ENCODE results near the gene ADARB2. TPM values are rescaled to one million over a fixed set of nuclear protein-coding genes. Genes with fewer than 3 reads are reported as not detected.

Gene ADARB2
- total and polyA plus RNA-seq, 2 experiments from 2014 or later: 2.0 to 5.0 TPM

- no peak for ATAC-seq
These were observed 526.7 kb downstream of the ADARB2 start for GRCh38 chr10:1210667-1211066.

GRCh38 chr10:1209355-1209979 lies 527.9 kb downstream of the ADARB2 start:
- Histone ChIP-seq H3F3A (replicated peaks; ENCODE audit: low read depth) (no peaks in the 10 kb centered on the region), H3K9me2 (ENCODE audit: insufficient read depth) (no peaks in the 10 kb centered on the region), H3K27me3 (ENCODE audit: insufficient read depth) (no peaks in the 10 kb centered on the region), H3K4me3 (no peak overlapping the region), H2AFZ (no peak overlapping the region), H3K27ac (ENCODE audit: low read depth) (no peak overlapping the region), H3K79me2 (replicated peaks; ENCODE audit: insufficient read depth) (no peaks in the 10 kb centered on the region), H3K36me3 (ENCODE audit: insufficient read depth) (no peaks in the 10 kb centered on the region), H3K4me2 (no peak overlapping the region), H4K20me1 (replicated peaks; ENCODE audit: insufficient read depth) (no peaks in the 10 kb centered on the region), H3K4me1 (ENCODE audit: insufficient read depth) (no peaks in the 10 kb centered on the region)
- Mint-ChIP-seq H3K9me3 (no peaks in the 10 kb centered on the region), H3K36me3 (ENCODE audit: low read depth) (no peaks in the 10 kb centered on the region; the same call in 2 of the 3 replicates), H3K27ac (no peak overlapping the region), H3K27me3 (ENCODE audit: insufficient read depth, low read depth, poor library complexity) (peaks cover 8% of the 10 kb centered on the region), H3K4me3 (no peak overlapping the region), H3K4me1 (no peaks in the 10 kb centered on the region)
- DNase-seq (ENCODE audit: low spot score) (no peak), ATAC-seq (no peak)
- no peak for TF ChIP-seq CTCF (conservative IDR thresholded peaks at IDR 0.05; ENCODE audit: low read depth in 2 of 2)
- TF ChIP-seq STAT1 (IDR thresholded peaks at IDR 0.05; ENCODE audit: unreplicated experiment): no peak
- TF ChIP-seq JUNB (IDR thresholded peaks at IDR 0.05; ENCODE audit: unreplicated experiment): no peak
- no peak for TF ChIP-seq NANOG (IDR thresholded peaks at IDR 0.05; ENCODE audit: borderline replicate concordance)
- TF ChIP-seq EZH2phosphoT487 (IDR thresholded peaks at IDR 0.05; ENCODE audit: unreplicated experiment): no peak
- TF ChIP-seq ZNF331 (CRISPR knock-in tag; IDR thresholded peaks at IDR 0.05; ENCODE audit: low read depth): no peak
- no peak for TF ChIP-seq REST (IDR thresholded peaks at IDR 0.05; ENCODE audit: unreplicated experiment)

More at GRCh38 chr10:1210667-1211066, 526.7 kb downstream of the ADARB2 start:
- no peaks in the 10 kb centered on the region for H3K9me3 Mint-ChIP-seq
- H4K20me1 ChIP-seq (replicated peaks; ENCODE audit: insufficient read depth): no peaks in the 10 kb centered on the region
- no peak overlapping the region for H3K4me2 ChIP-seq
- no peak overlapping the region for H2AFZ ChIP-seq
- H3K27me3 Mint-ChIP-seq (ENCODE audit: insufficient read depth, low read depth, poor library complexity): peaks cover 8% of the 10 kb centered on the region
- H3K79me2 ChIP-seq (replicated peaks; ENCODE audit: insufficient read depth): no peaks in the 10 kb centered on the region
- no peak overlapping the region for H3K4me3 Mint-ChIP-seq
- no peaks in the 10 kb centered on the region for H3K4me1 ChIP-seq (ENCODE audit: insufficient read depth)
- no peak overlapping the region for H3K4me3 ChIP-seq
- no peak overlapping the region for H3K27ac ChIP-seq (ENCODE audit: low read depth)
- H3F3A ChIP-seq (replicated peaks; ENCODE audit: low read depth): no peaks in the 10 kb centered on the region
- no peaks in the 10 kb centered on the region for H3K9me2 ChIP-seq (ENCODE audit: insufficient read depth)
- H3K36me3 ChIP-seq (ENCODE audit: insufficient read depth): no peaks in the 10 kb centered on the region
- no peak for TF ChIP-seq ZNF331 (CRISPR knock-in tag; IDR thresholded peaks at IDR 0.05; ENCODE audit: low read depth)
- TF ChIP-seq ZNF114 (CRISPR knock-in tag; IDR thresholded peaks at IDR 0.05): no peak
- TF ChIP-seq EZH2 (IDR thresholded peaks at IDR 0.05; ENCODE audit: low read depth, unreplicated experiment): no peak
- H3K4me1 Mint-ChIP-seq: no peaks in the 10 kb centered on the region
- H3K27me3 ChIP-seq (ENCODE audit: insufficient read depth): no peaks in the 10 kb centered on the region
- H3K27ac Mint-ChIP-seq: no peak overlapping the region
- DNase-seq (ENCODE audit: low spot score): no peak
- H3K36me3 Mint-ChIP-seq (ENCODE audit: low read depth): no peaks in the 10 kb centered on the region; the same call in 2 of the 3 replicates
